GM21360 (cell line): ENCODE measurements around the gene CFAP299.
A peak's percentile ranks its signal among the peaks of the same experiment; 100 is the strongest.

Source experiments
- ATAC-seq: cut with Tn5 transposase; IDR thresholded peaks from one replicate; pipeline ENCODE4 v1.9.1; 2021; ENCODE audit warnings: mild to moderate bottlenecking, moderate library complexity; ENCODE audit not compliant: unreplicated experiment

The CFAP299 gene

GRCh38 chr4:80806472-80806871 is 470.9 kb downstream of the CFAP299 start:
- ATAC-seq: no peak

GRCh38 chr4:80809039-80809729 is 473.7 kb downstream of the CFAP299 start:
- ATAC-seq: no peak

- no peak for ATAC-seq
Measured at GRCh38 chr4:80811406-80811805, 475.9 kb downstream of the CFAP299 start.

GRCh38 chr4:80812145-80812544 is 476.6 kb downstream of the CFAP299 start:
- no peak for ATAC-seq

GRCh38 chr4:80814266-80814665 is 478.7 kb downstream of the CFAP299 start:
- no peak for ATAC-seq

DNA sequence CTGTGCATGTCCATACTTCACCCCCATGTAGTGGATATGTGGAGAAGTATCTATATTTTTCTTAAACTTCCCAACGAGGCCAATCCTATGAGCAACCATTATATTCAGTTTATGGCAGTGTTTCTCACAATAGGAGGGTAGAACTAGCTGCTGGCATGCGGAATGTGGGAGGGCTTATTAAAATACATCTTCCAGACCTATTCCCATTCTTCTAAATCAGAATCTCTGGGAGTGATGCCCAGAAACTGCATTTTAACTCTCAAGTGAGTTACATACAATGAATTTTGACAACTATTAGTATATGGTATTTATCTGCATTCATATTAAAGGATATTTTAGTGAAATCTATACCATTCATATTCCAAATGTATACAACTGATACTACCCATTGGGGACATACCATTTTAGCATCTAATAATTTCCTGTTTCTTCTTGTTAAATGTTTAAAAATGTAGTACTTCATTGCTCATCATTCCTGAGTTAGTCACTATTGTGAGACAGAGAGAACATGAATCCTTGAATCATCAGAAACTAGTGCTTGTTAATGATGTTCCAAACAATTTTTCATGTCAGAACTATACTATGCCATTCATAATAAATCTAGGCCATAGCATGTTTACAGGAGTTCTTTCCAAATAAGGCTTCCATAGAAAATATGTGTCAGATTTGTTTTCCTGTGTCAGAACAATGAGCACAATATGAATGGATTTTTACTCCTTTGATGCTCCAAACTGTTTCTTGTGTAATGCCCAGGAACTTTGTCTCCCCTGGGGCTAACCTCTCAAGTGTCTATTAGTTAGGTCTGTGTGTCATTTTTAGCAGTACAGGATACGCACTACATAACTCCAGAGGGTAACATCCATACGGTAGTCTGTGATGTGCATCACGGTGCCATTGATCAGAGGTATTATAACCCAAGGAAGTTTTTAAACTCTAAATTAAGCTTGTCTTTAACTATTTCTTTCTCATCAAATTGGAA is 496.1 kb downstream of the CFAP299 start:
- ATAC-seq: no peak

GRCh38 chr4:80839281-80839680 is 503.8 kb downstream of the CFAP299 start:
- ATAC-seq: no peak

- ATAC-seq: no peak
Measured at GRCh38 chr4:80839792-80840191, 504.3 kb downstream of the CFAP299 start.

DNA sequence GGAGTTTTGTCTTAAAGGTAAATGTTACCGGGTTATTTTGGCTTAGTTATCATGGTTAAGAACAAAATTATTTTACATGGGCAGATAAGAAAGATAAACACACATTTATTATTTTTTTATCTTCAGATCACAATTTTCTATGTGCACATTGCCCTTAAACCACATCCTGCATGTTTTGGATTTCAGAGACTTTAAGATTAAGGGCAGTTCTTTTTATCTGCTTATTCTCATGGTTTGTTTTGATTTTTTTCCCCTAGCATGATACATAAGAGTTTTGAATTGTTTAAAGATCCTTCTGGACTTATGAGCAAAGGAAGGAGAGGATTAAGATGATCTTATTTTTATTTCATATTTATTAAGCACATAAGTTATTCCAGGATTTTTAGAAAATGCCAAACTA is 504.9 kb downstream of the CFAP299 start:
- ATAC-seq: no peak

- peak; percentile 69 for ATAC-seq
Measured at GRCh38 chr4:80841587-80842281, 506.2 kb downstream of the CFAP299 start.

GRCh38 chr4:80846210-80846609 is 510.7 kb downstream of the CFAP299 start:
- no peak for ATAC-seq

DNA sequence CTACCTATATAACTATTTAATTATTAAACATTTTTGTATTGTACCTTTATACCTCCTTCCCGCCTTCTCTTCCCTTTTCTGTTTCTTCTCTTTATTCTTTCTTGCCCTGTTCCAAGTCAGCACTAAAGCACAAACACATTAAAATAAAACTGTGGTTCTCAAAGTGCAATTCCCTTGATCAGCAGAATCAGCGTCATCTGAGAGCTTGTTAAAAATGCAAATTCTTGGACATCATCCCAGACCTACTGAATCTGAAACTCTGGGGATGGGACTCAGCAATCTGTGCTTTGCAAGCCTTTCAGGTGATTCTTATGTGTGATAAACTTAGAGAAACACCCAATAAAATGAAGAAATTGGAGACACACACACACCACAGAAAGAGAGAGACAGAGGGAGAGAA is 516.5 kb downstream of the CFAP299 start:
- no peak for ATAC-seq

DNA sequence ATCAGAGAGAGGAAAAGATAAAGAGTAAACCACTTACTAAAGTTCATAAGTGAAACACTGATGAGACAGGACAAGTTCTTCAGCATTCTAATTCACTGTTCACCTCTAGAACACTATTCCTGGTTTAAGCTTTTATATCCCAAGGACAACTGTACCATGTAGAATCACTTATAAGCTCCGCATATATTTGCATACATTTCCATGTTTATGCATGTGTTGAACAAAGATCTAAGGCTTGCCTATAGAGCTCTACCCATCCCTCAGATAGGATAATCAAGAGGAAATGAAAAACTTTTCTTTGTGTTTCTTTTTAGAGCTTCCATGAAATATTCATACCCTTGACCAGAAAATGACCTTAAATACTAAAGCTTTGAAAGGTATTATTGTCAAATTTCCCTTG is 538.0 kb downstream of the CFAP299 start:
- no peak for ATAC-seq

DNA sequence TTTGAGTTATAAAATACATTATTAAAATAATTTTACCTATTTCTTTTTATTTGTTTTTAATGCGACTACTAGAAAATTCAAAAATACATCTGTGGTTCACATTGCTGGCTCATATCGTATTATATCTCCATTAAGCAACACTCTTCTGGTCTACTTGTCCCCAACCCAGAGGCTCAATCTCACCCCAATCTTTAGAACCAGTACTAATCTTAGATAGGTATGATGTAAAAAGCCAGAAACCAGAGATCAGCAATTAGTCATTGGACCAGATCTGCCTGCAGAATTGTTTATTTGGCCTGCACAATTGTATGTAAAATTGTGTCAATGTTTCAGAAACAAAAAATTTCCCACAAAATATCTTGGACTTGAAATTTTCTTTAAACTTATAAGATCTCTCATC is 539.4 kb downstream of the CFAP299 start:
- no peak for ATAC-seq

DNA sequence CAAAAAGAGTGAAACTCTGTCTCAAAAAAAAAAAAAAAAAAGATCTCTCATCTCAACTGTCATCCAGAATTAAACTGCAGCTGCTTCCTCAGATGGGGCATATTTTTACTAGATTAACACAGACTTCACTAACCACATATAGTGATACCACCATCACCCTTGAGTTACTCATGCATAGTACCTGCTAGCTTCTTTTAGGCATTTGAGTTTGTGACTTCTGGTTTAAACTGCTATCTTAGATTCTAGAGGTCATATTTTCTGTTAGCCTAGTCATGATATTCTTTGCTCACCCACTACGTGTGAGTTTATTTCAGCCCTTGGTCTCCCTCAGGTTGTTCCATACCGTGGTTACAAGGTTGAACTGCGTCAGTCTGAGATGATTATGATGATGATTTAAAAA is 540.1 kb downstream of the CFAP299 start:
- ATAC-seq: peak; percentile 86

DNA sequence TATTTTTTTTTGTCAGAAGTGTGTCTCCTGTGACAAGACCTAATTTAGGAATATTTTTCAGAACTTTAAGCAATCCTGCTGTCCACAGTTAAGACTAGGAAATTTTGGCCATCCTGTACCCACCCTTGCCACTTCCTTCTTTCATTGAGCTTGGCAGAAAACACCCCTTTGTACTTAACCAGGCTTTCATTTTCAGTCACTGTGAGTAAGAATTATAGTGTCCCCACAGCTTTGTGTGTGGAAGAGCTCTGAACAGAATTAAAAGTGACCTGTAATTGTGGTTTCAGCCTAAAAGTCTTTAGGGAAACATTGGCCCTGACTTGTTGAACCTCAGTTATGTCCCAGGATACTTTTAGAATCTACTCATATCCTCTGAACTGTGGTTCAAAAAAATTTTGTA is 541.3 kb downstream of the CFAP299 start:
- peak; percentile 79 for ATAC-seq

- ATAC-seq: no peak
Measured at GRCh38 chr4:80878218-80878617, 542.7 kb downstream of the CFAP299 start.

GRCh38 chr4:80897537-80898303 is 562.2 kb downstream of the CFAP299 start:
- peak; percentile 69 for ATAC-seq

DNA sequence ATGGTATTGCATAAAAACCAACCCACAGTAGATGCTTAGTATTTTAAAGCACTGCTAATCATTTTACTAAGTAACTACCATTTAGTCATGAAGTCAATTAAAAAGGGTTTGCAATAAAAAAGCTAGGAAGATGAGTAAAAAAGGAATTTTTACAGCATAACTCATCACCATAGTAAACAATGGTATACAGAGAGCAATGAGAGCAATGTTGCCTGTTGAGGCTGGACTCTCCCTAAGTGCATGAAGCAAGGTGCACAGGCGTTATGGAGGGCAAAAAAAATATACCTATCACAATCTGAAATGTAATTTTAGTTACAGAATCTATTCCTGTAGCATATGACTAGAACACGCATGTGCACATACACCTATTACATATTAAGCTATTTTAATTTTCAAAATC is 565.4 kb downstream of the CFAP299 start:
- no peak for ATAC-seq

DNA sequence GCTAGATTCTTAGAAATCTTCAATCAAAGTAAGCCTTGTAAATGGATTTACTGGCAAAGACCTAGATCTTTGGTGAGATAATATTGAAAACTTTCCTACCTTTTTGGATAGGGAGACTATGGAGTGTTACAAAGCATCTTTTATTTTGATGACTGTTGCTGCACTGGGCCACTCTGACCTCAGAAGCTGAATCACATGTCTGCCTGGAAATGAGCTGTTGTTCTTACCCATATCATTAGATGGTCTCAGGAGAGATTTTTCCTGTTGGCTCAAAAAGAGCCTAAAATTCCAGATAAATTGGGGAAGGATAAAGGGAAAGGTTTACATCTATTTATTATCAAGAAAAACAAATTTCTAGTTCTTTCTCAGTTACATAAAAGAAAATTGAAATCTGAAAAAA is 567.5 kb downstream of the CFAP299 start:
- ATAC-seq: no peak

DNA sequence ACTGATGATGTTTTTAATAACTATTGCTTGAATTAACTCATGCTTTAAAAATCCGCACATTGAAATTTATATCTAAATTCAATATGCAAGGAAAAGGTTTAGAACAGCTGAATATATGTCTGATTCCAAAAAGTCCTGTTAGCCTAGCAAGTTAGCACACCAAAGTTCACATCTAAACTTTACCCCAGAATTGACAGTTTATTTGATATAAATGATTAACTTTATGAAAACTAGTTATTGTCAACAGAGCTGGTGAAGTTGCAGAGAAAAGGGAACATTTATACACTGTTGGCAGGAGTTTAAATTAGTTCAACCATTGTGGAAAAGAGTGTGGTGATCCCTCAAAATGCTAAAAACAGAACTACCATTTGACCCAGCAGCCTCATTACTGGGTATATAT is 574.4 kb downstream of the CFAP299 start:
- ATAC-seq: no peak
